K562 (cell line): ENCODE measurements around the gene DAP. TPM values are rescaled to one million over a fixed set of nuclear protein-coding genes. Genes with fewer than 3 reads are reported as not detected.

Experiments
- CEBPG ChIP-seq, 3 experiments: fragments of 200-800 bp in 1 of 3; sonication (Bioruptor generic) in 1 of 3; sonication (generic) in 1 of 3; formaldehyde crosslinking in 1 of 3; IDR thresholded peaks in 2 of 3; conservative IDR thresholded peaks in 1 of 3; 2 replicates each; pipeline versions ENCODE4 v1.6.1 to v1.8.0; 2016 to 2022; ENCODE audit warnings: missing compliant biosample characterization in 2 of 3, missing genetic modification characterization in 2 of 3, mild to moderate bottlenecking in 1 of 3, missing genetic modification reagents in 1 of 3
- KLF1 ChIP-seq: fragments of 450-650 bp; IDR thresholded peaks from 2 replicates; pipeline ENCODE4 v1.6.1; 2016; ENCODE audit warnings: missing genetic modification characterization, missing compliant biosample characterization
- MECOM ChIP-seq: fragments of 250-450 bp; sonication (Bioruptor Pico); IDR thresholded peaks from 2 replicates; pipeline ENCODE4 v1.8.0; 2022; ENCODE audit warnings: inconsistent platforms
- PHB2 ChIP-seq: fragments of 450-650 bp; IDR thresholded peaks from 2 replicates; pipeline ENCODE4 v1.6.1; 2017; ENCODE audit warnings: low read depth
- ZNF408 ChIP-seq: fragments of 250-450 bp; sonication (Bioruptor Pico); IDR thresholded peaks from 2 replicates; pipeline ENCODE4 v1.4.0; 2020; ENCODE audit warnings: low read depth, mild to moderate bottlenecking, moderate library complexity
- ZNF589 ChIP-seq: fragments of 200-800 bp; sonication (Bioruptor generic); IDR thresholded peaks from 2 replicates; pipeline ENCODE4 v1.6.1; 2016; ENCODE audit warnings: low read depth, missing genetic modification characterization, missing compliant biosample characterization
- polyA plus RNA-seq, 8 experiments: library from polyadenylated mRNA; depleted of rRNA in 4 of 8; stranded (reverse) in 5 of 8; unstranded in 3 of 8; fragments of >200 nt; fragmentation: Nextera tagmentation in 2 of 8; fragmentation: Illumina TruSeq in 1 of 8; extraction: Ambion mirVana in 2 of 8; extraction: Trizol in 1 of 8; gene quantifications; 2 replicates each; pipeline versions ENCODE4 v1.2.1 to v1.2.3, GENCODE V29; 2011 to 2014; ENCODE audit warnings: inconsistent platforms in 1 of 8, missing spikeins in 1 of 8
- total RNA-seq, 7 experiments: library from RNA; depleted of rRNA in 6 of 7; stranded (reverse); fragments of >200 nt in 6 of 7; fragmentation: Illumina TruSeq in 2 of 7; extraction: Trizol in 2 of 7; gene quantifications; 2 replicates each; pipeline versions ENCODE4 v1.2.1 to v1.2.3, GENCODE V29; 2011 to 2021; ENCODE audit warnings: low replicate concordance in 1 of 7
- TF ChIP-seq, protein P1 (sequence below), 3 experiments: fragments of 200-800 bp in 1 of 3; sonication (Bioruptor generic) in 1 of 3; sonication (generic) in 1 of 3; formaldehyde crosslinking in 1 of 3; IDR thresholded peaks; 2 replicates each; pipeline versions ENCODE4 v1.6.1 to v1.8.0; 2016 to 2022; ENCODE audit warnings: mild to moderate bottlenecking in 2 of 3, missing compliant biosample characterization in 2 of 3, missing genetic modification characterization in 2 of 3, missing genetic modification reagents in 1 of 3
- TF ChIP-seq, protein P2 (sequence below): fragments of 450-650 bp; IDR thresholded peaks from 2 replicates; pipeline ENCODE4 v1.6.1; 2017; ENCODE audit warnings: antibody characterized with exemption, mild to moderate bottlenecking
- TF ChIP-seq, protein P3 (sequence below): sonication (generic); formaldehyde crosslinking; IDR thresholded peaks from 2 replicates; pipeline ENCODE4 v1.8.0; 2022; ENCODE audit warnings: mild to moderate bottlenecking, low read depth, missing genetic modification reagents
- TF ChIP-seq, protein P4 (sequence below): sonication (generic); formaldehyde crosslinking; IDR thresholded peaks from 2 replicates; pipeline ENCODE4 v1.8.0; 2022; ENCODE audit warnings: mild to moderate bottlenecking, missing genetic modification reagents
- TF ChIP-seq, protein P5 (sequence below): fragments of 450-650 bp; formaldehyde crosslinking; IDR thresholded peaks from 2 replicates; pipeline ENCODE4 v1.4.0; 2020; ENCODE audit warnings: mild to moderate bottlenecking, moderate library complexity

DAP gene
- total and polyA plus RNA-seq, 9 of the 15 experiments (the other 6 are each of a cell fraction or from before 2014, with no cell fraction given), result 14.1 to 151 (median 34.5) TPM

DNA sequence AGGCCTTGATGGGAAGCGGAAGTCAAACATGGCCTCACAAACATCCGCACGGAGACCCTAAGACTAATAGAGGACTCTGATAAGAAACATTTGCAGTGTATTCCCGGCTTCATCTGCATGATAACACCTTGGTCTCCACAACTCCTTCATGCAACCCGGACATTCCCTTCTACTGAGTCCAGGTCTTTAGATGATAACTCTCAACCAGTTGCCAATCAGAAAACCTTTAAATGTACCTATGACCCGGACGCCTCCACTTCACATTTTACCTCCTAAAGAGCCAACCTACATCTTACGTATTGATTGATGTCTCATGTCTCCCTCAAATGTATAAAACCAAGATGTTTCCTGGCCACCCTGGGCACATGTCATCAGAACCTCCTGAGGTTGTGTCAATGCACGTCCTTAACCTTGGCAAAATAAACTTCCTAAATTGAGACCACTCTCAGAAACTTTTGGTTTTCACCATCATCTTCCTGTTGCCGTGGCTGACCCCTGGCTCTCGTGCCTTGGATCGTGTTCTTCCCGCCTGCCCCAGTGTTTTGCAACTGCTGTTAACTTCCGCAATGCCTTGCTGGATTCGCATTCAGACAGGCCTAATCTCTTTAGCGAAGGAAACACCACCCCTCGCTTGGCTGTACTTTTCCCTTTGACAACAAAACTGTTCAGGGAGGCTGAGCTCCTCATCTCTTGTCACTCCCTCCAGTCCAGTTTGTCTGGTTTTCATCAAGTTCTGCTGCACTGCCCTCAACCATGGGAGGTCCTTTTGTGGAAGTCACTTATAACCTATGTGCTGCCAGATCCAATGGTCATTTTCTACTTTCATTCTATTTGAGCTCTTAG lies 1.1 kb upstream of the DAP start (continued):
- TF ChIP-seq, protein P1, sequence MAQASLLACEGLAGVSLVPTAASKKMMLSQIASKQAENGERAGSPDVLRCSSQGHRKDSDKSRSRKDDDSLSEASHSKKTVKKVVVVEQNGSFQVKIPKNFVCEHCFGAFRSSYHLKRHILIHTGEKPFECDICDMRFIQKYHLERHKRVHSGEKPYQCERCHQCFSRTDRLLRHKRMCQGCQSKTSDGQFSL (CRISPR knock-in tag; IDR thresholded peaks at IDR 0.05), result no peak
- TF ChIP-seq, protein P1 (tag; IDR thresholded peaks at IDR 0.05), result peak in 1 of 2 experiments; percentile 75; a peak in 1 of 4 replicates
- peak; percentile 54; the same call in 1 of the 2 replicates for TF ChIP-seq CEBPG (CRISPR knock-in tag; IDR thresholded peaks at IDR 0.05)
- TF ChIP-seq CEBPG (tag; conservative IDR thresholded peaks at IDR 0.05 in 1 of 2, IDR thresholded peaks at IDR 0.05 in 1 of 2), result peak; percentile 39 to 48; a peak in 3 of 4 replicates
- TF ChIP-seq, protein P2, sequence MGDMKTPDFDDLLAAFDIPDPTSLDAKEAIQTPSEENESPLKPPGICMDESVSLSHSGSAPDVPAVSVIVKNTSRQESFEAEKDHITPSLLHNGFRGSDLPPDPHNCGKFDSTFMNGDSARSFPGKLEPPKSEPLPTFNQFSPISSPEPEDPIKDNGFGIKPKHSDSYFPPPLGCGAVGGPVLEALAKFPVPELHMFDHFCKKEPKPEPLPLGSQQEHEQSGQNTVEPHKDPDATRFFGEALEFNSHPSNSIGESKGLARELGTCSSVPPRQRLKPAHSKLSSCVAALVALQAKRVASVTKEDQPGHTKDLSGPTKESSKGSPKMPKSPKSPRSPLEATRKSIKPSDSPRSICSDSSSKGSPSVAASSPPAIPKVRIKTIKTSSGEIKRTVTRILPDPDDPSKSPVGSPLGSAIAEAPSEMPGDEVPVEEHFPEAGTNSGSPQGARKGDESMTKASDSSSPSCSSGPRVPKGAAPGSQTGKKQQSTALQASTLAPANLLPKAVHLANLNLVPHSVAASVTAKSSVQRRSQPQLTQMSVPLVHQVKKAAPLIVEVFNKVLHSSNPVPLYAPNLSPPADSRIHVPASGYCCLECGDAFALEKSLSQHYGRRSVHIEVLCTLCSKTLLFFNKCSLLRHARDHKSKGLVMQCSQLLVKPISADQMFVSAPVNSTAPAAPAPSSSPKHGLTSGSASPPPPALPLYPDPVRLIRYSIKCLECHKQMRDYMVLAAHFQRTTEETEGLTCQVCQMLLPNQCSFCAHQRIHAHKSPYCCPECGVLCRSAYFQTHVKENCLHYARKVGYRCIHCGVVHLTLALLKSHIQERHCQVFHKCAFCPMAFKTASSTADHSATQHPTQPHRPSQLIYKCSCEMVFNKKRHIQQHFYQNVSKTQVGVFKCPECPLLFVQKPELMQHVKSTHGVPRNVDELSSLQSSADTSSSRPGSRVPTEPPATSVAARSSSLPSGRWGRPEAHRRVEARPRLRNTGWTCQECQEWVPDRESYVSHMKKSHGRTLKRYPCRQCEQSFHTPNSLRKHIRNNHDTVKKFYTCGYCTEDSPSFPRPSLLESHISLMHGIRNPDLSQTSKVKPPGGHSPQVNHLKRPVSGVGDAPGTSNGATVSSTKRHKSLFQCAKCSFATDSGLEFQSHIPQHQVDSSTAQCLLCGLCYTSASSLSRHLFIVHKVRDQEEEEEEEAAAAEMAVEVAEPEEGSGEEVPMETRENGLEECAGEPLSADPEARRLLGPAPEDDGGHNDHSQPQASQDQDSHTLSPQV, result peak; percentile 94
- TF ChIP-seq KLF1 (tag), result 0 out of 2 replicates have a peak, but pooled peaks have one; percentile 9
- 0 out of 2 replicates have a peak, but pooled peaks have one; percentile 50 for TF ChIP-seq MECOM (CRISPR knock-in tag)
- TF ChIP-seq, protein P3, sequence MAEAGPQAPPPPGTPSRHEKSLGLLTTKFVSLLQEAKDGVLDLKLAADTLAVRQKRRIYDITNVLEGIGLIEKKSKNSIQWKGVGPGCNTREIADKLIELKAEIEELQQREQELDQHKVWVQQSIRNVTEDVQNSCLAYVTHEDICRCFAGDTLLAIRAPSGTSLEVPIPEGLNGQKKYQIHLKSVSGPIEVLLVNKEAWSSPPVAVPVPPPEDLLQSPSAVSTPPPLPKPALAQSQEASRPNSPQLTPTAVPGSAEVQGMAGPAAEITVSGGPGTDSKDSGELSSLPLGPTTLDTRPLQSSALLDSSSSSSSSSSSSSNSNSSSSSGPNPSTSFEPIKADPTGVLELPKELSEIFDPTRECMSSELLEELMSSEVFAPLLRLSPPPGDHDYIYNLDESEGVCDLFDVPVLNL (CRISPR knock-in tag), result no peak
- TF ChIP-seq ZNF408, result no peak
- TF ChIP-seq, protein P4, sequence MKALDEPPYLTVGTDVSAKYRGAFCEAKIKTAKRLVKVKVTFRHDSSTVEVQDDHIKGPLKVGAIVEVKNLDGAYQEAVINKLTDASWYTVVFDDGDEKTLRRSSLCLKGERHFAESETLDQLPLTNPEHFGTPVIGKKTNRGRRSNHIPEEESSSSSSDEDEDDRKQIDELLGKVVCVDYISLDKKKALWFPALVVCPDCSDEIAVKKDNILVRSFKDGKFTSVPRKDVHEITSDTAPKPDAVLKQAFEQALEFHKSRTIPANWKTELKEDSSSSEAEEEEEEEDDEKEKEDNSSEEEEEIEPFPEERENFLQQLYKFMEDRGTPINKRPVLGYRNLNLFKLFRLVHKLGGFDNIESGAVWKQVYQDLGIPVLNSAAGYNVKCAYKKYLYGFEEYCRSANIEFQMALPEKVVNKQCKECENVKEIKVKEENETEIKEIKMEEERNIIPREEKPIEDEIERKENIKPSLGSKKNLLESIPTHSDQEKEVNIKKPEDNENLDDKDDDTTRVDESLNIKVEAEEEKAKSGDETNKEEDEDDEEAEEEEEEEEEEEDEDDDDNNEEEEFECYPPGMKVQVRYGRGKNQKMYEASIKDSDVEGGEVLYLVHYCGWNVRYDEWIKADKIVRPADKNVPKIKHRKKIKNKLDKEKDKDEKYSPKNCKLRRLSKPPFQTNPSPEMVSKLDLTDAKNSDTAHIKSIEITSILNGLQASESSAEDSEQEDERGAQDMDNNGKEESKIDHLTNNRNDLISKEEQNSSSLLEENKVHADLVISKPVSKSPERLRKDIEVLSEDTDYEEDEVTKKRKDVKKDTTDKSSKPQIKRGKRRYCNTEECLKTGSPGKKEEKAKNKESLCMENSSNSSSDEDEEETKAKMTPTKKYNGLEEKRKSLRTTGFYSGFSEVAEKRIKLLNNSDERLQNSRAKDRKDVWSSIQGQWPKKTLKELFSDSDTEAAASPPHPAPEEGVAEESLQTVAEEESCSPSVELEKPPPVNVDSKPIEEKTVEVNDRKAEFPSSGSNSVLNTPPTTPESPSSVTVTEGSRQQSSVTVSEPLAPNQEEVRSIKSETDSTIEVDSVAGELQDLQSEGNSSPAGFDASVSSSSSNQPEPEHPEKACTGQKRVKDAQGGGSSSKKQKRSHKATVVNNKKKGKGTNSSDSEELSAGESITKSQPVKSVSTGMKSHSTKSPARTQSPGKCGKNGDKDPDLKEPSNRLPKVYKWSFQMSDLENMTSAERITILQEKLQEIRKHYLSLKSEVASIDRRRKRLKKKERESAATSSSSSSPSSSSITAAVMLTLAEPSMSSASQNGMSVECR (CRISPR knock-in tag), result no peak; the same call in 1 of the 2 replicates
- TF ChIP-seq ZNF589, result peak; percentile 70; the same call in 1 of the 2 replicates
- 0 out of 2 replicates have a peak, but pooled peaks have one; percentile 19 for TF ChIP-seq PHB2
- TF ChIP-seq, protein P5, sequence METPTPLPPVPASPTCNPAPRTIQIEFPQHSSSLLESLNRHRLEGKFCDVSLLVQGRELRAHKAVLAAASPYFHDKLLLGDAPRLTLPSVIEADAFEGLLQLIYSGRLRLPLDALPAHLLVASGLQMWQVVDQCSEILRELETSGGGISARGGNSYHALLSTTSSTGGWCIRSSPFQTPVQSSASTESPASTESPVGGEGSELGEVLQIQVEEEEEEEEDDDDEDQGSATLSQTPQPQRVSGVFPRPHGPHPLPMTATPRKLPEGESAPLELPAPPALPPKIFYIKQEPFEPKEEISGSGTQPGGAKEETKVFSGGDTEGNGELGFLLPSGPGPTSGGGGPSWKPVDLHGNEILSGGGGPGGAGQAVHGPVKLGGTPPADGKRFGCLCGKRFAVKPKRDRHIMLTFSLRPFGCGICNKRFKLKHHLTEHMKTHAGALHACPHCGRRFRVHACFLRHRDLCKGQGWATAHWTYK, result no peak; the same call in 1 of the 2 replicates
